K562 (cell line): ENCODE results near the gene FAM110D. TPM values are rescaled to one million over a fixed set of nuclear protein-coding genes. Genes with fewer than 3 reads are reported as not detected.
A peak's percentile ranks its signal among the peaks of the same experiment; 100 is the strongest.

Experiments used
- DACH1 ChIP-seq: fragments of 450-650 bp; IDR thresholded peaks from 2 replicates; pipeline ENCODE4 v1.6.1; 2018; ENCODE audit not compliant: partially characterized antibody
- JUN ChIP-seq, 2 experiments: sonication (generic) in 1 of 2; formaldehyde crosslinking in 1 of 2; IDR thresholded peaks; 2 replicates each; pipeline versions ENCODE4 v1.6.1 to v1.8.0; 2012 to 2022; ENCODE audit warnings: borderline replicate concordance in 2 of 2, mild to moderate bottlenecking in 2 of 2, improper control_type of control experiment in 1 of 2, low read depth in 1 of 2, low read length in 1 of 2, missing genetic modification reagents in 1 of 2
- NCOR1 ChIP-seq: fragments of 450-650 bp; IDR thresholded peaks from 2 replicates; pipeline ENCODE4 v1.6.1; 2016; ENCODE audit warnings: mild to moderate bottlenecking, moderate library complexity
- OTX1 ChIP-seq: fragments of 450-650 bp; formaldehyde crosslinking; IDR thresholded peaks from 2 replicates; pipeline ENCODE4 v1.4.0; 2022; ENCODE audit warnings: mild to moderate bottlenecking
- TAL1 ChIP-seq: fragments of 450-650 bp; IDR thresholded peaks from 2 replicates; pipeline ENCODE4 v1.6.1; 2016; ENCODE audit warnings: mild to moderate bottlenecking
- ZNF232 ChIP-seq: sonication (generic); formaldehyde crosslinking; IDR thresholded peaks from 2 replicates; pipeline ENCODE4 v1.8.0; 2022; ENCODE audit warnings: mild to moderate bottlenecking, missing genetic modification reagents
- polyA plus RNA-seq, 8 experiments: library from polyadenylated mRNA; depleted of rRNA in 4 of 8; stranded (reverse) in 5 of 8; unstranded in 3 of 8; fragments of >200 nt; fragmentation: Nextera tagmentation in 2 of 8; fragmentation: Illumina TruSeq in 1 of 8; extraction: Ambion mirVana in 2 of 8; extraction: Trizol in 1 of 8; gene quantifications; 2 replicates each; pipeline versions ENCODE4 v1.2.1 to v1.2.3, GENCODE V29; 2011 to 2014; ENCODE audit warnings: inconsistent platforms in 1 of 8, missing spikeins in 1 of 8
- total RNA-seq, 7 experiments: library from RNA; depleted of rRNA in 6 of 7; stranded (reverse); fragments of >200 nt in 6 of 7; fragmentation: Illumina TruSeq in 2 of 7; extraction: Trizol in 2 of 7; gene quantifications; 2 replicates each; pipeline versions ENCODE4 v1.2.1 to v1.2.3, GENCODE V29; 2011 to 2021; ENCODE audit warnings: low replicate concordance in 1 of 7
- TF ChIP-seq, protein P1 (sequence below): sonication (generic); formaldehyde crosslinking; IDR thresholded peaks from 2 replicates; pipeline ENCODE4 v1.8.0; 2022; ENCODE audit warnings: missing genetic modification reagents, mild to moderate bottlenecking, moderate library complexity, borderline replicate concordance
- TF ChIP-seq, protein P2 (sequence below): fragments of 200-600 bp; sonication (generic); IDR thresholded peaks from one replicate; pipeline ENCODE4 v1.6.1; 2012; ENCODE audit warnings: mild to moderate bottlenecking, low read depth, low read length, inconsistent platforms
- TF ChIP-seq, protein P3 (sequence below): fragments of 250-450 bp; sonication (Bioruptor Pico); IDR thresholded peaks from 2 replicates; pipeline ENCODE4 v1.4.0; 2020; ENCODE audit warnings: mild to moderate bottlenecking, moderate library complexity

The FAM110D gene
- total and polyA plus RNA-seq, 9 of the 15 experiments (the other 6 are each of a cell fraction or from before 2014, with no cell fraction given) = 0.04 to 1.1 (median 0.33) TPM

DNA sequence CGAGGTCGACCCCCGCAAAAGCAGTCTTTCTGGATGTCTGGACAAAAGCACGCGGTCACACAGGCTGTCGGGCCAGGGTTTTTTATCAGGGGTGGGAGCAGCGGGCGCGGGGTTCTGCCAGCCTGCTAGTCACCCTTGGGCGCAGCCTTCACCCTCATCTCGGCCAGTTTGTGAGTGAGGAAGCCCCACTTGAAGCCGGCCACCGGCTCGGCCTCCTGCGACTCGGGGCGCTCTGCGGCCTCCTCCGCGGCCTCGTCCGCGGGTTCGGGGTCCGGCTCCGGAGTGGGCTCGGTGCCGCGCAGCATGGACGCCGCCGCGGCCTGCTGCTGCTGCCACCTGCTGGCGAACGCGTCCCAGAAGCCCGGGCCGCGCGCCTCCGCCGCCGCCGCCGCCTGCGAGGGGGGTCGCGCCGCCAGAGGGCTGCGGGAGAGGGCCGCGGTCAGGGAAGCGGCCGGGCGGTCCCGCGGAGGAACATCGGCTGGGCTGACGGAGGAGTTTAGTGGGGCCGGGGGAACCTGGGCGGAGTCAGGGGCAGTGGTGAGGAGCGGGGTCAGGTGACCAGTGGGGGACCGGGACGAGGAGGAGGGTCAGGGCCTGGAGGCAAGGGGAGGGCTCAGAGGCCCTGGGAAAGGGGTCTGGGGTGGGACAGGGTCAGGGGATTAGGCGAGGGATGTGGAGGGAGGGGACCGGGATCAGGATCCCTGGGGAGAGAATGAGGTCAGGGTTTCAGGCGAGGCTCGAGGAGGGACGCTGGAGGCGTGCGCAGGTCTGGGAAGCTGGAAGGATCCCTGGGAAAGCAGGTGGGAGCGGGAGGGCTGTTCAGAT is 5.4 kb downstream of the FAM110D start (continued):
- TF ChIP-seq, protein P1, sequence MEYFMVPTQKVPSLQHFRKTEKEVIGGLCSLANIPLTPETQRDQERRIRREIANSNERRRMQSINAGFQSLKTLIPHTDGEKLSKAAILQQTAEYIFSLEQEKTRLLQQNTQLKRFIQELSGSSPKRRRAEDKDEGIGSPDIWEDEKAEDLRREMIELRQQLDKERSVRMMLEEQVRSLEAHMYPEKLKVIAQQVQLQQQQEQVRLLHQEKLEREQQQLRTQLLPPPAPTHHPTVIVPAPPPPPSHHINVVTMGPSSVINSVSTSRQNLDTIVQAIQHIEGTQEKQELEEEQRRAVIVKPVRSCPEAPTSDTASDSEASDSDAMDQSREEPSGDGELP (CRISPR knock-in tag) = peak; percentile 54; the same call in 1 of the 2 replicates
- no peak for TF ChIP-seq TAL1
- TF ChIP-seq NCOR1 = no peak
- no peak for TF ChIP-seq DACH1
- TF ChIP-seq, protein P2, sequence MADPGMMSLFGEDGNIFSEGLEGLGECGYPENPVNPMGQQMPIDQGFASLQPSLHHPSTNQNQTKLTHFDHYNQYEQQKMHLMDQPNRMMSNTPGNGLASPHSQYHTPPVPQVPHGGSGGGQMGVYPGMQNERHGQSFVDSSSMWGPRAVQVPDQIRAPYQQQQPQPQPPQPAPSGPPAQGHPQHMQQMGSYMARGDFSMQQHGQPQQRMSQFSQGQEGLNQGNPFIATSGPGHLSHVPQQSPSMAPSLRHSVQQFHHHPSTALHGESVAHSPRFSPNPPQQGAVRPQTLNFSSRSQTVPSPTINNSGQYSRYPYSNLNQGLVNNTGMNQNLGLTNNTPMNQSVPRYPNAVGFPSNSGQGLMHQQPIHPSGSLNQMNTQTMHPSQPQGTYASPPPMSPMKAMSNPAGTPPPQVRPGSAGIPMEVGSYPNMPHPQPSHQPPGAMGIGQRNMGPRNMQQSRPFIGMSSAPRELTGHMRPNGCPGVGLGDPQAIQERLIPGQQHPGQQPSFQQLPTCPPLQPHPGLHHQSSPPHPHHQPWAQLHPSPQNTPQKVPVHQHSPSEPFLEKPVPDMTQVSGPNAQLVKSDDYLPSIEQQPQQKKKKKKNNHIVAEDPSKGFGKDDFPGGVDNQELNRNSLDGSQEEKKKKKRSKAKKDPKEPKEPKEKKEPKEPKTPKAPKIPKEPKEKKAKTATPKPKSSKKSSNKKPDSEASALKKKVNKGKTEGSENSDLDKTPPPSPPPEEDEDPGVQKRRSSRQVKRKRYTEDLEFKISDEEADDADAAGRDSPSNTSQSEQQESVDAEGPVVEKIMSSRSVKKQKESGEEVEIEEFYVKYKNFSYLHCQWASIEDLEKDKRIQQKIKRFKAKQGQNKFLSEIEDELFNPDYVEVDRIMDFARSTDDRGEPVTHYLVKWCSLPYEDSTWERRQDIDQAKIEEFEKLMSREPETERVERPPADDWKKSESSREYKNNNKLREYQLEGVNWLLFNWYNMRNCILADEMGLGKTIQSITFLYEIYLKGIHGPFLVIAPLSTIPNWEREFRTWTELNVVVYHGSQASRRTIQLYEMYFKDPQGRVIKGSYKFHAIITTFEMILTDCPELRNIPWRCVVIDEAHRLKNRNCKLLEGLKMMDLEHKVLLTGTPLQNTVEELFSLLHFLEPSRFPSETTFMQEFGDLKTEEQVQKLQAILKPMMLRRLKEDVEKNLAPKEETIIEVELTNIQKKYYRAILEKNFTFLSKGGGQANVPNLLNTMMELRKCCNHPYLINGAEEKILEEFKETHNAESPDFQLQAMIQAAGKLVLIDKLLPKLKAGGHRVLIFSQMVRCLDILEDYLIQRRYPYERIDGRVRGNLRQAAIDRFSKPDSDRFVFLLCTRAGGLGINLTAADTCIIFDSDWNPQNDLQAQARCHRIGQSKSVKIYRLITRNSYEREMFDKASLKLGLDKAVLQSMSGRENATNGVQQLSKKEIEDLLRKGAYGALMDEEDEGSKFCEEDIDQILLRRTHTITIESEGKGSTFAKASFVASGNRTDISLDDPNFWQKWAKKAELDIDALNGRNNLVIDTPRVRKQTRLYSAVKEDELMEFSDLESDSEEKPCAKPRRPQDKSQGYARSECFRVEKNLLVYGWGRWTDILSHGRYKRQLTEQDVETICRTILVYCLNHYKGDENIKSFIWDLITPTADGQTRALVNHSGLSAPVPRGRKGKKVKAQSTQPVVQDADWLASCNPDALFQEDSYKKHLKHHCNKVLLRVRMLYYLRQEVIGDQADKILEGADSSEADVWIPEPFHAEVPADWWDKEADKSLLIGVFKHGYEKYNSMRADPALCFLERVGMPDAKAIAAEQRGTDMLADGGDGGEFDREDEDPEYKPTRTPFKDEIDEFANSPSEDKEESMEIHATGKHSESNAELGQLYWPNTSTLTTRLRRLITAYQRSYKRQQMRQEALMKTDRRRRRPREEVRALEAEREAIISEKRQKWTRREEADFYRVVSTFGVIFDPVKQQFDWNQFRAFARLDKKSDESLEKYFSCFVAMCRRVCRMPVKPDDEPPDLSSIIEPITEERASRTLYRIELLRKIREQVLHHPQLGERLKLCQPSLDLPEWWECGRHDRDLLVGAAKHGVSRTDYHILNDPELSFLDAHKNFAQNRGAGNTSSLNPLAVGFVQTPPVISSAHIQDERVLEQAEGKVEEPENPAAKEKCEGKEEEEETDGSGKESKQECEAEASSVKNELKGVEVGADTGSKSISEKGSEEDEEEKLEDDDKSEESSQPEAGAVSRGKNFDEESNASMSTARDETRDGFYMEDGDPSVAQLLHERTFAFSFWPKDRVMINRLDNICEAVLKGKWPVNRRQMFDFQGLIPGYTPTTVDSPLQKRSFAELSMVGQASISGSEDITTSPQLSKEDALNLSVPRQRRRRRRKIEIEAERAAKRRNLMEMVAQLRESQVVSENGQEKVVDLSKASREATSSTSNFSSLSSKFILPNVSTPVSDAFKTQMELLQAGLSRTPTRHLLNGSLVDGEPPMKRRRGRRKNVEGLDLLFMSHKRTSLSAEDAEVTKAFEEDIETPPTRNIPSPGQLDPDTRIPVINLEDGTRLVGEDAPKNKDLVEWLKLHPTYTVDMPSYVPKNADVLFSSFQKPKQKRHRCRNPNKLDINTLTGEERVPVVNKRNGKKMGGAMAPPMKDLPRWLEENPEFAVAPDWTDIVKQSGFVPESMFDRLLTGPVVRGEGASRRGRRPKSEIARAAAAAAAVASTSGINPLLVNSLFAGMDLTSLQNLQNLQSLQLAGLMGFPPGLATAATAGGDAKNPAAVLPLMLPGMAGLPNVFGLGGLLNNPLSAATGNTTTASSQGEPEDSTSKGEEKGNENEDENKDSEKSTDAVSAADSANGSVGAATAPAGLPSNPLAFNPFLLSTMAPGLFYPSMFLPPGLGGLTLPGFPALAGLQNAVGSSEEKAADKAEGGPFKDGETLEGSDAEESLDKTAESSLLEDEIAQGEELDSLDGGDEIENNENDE = no peak
- TF ChIP-seq JUN (IDR thresholded peaks at IDR 0.05; ENCODE audit: borderline replicate concordance, low read depth, low read length) = no peak
- TF ChIP-seq JUN (CRISPR knock-in tag; IDR thresholded peaks at IDR 0.05; ENCODE audit: borderline replicate concordance) = no peak
- no peak for TF ChIP-seq ZNF232 (CRISPR knock-in tag)
- TF ChIP-seq, protein P3, sequence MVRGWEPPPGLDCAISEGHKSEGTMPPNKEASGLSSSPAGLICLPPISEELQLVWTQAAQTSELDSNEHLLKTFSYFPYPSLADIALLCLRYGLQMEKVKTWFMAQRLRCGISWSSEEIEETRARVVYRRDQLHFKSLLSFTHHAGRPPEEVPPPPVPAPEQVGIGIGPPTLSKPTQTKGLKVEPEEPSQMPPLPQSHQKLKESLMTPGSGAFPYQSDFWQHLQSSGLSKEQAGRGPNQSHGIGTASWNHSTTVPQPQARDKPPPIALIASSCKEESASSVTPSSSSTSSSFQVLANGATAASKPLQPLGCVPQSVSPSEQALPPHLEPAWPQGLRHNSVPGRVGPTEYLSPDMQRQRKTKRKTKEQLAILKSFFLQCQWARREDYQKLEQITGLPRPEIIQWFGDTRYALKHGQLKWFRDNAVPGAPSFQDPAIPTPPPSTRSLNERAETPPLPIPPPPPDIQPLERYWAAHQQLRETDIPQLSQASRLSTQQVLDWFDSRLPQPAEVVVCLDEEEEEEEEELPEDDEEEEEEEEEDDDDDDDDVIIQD (CRISPR knock-in tag) = no peak
- TF ChIP-seq OTX1 (CRISPR knock-in tag) = no peak
